ENCODE data around the gene ACADVL. TPM values are rescaled to one million over a fixed set of nuclear protein-coding genes. Genes with fewer than 3 reads are reported as not detected.
A peak's percentile ranks its signal among the peaks of the same experiment; 100 is the strongest.
"Not testable (repeated sequence)": the region's sequence is repeated elsewhere in the genome, so short reads cannot be mapped to it uniquely, and the experiment has no call there.

The ACADVL gene
- 100 to 1,000 TPM; 402 to 903 (median 548) TPM for total RNA-seq
- 100 to 1,000 TPM; 320 to 963 (median 710) TPM for polyA plus RNA-seq
- long read RNA-seq, donor 1, transcript ACADVL-203 (20 exons, 2,323 nt) = major isoform, 14 of 35 reads
- long read RNA-seq, donor 1, partial matches to known transcripts = 10 of 35 reads
- long read RNA-seq, donor 1, other reads (novel, unspliced or antisense) = 0 of 35 reads
- long read RNA-seq, donor 2, transcript ACADVL-203 (20 exons, 2,323 nt) = major isoform, 22 of 48 reads
- long read RNA-seq, donor 2, partial matches to known transcripts = 10 of 48 reads
- long read RNA-seq, donor 2, other reads (novel, unspliced or antisense) = 0 of 48 reads

DNA sequence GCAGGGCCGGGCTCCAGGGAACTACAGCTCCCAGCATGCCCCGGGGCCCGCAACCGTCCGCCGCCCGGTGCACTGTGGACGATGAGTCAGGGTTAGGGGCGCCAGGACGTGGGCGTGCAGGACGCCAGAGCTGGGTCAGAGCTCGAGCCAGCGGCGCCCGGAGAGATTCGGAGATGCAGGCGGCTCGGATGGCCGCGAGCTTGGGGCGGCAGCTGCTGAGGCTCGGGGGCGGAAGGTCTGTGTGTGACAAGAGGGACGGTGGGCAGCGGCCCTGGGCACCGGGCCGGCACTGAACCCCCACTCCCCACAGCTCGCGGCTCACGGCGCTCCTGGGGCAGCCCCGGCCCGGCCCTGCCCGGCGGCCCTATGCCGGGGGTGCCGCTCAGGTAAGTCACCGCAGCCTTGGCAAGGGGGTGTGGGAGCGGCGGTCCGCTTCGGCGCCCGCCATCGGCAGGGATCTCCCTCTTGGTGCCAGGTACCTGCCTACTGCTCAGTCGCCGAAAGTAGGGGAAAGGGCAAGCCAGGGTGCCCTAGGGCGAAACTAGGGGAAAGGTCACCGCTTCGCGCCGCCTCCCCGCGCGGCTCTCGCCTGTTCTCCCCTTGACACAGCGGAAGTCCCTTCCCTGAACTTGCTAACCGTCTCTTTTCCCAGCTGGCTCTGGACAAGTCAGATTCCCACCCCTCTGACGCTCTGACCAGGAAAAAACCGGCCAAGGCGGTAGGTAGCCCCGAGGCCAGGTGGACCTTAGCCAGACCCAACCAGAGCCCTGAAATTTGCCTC, at the start of gene ACADVL, which contains the start of gene DLG4:
Gene ACADVL, plus strand, starts transcription at position 127 of the 781 bp plus-strand sequence. Its CDS starts 47 bp downstream, at position 174.
Gene DLG4, minus strand, starts transcription at position 25 of the 781 bp plus-strand sequence.
- peak; percentile 96 for DNase-seq
- peaks cover 32 to 83% (median 64%) of the 10 kb centered on the region in 6 donors for H3K4me1 ChIP-seq
- peaks cover 0 to 42% (median 30%) of the 10 kb centered on the region in 6 donors for H3K36me3 ChIP-seq
- peak within 1 kb of the TSS; percentile 83 to 99 (median 92) for H3K4me3 ChIP-seq
- intact Hi-C loops (cut with DNase I; ENCODE audit: low total_unique reads) = no loop called here
- 0 to 2% (median 1%) methylated on average over 19 to 63 of the region's 63 CpGs for WGBS, 5 donors
- TF ChIP-seq POLR2A (IDR thresholded peaks at IDR 0.05) = peak in 2 of 3 donors; percentile 51 to 68
- peak; percentile 92 to 96 (median 93) for TF ChIP-seq POLR2AphosphoS5 (IDR thresholded peaks at IDR 0.05)
- TF ChIP-seq, protein P1, sequence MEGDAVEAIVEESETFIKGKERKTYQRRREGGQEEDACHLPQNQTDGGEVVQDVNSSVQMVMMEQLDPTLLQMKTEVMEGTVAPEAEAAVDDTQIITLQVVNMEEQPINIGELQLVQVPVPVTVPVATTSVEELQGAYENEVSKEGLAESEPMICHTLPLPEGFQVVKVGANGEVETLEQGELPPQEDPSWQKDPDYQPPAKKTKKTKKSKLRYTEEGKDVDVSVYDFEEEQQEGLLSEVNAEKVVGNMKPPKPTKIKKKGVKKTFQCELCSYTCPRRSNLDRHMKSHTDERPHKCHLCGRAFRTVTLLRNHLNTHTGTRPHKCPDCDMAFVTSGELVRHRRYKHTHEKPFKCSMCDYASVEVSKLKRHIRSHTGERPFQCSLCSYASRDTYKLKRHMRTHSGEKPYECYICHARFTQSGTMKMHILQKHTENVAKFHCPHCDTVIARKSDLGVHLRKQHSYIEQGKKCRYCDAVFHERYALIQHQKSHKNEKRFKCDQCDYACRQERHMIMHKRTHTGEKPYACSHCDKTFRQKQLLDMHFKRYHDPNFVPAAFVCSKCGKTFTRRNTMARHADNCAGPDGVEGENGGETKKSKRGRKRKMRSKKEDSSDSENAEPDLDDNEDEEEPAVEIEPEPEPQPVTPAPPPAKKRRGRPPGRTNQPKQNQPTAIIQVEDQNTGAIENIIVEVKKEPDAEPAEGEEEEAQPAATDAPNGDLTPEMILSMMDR (IDR thresholded peaks at IDR 0.05 in 8 of 11, conservative IDR thresholded peaks at IDR 0.05 in 3 of 11) = no peak
- H3K27ac ChIP-seq = peak within 1 kb of the TSS; percentile 91 to 99 (median 94)
- no peaks in the 10 kb centered on the region for H3K27me3 ChIP-seq (replicated peaks in 1 of 7)
- H3K9me3 ChIP-seq = no peaks in the 10 kb centered on the region

DNA sequence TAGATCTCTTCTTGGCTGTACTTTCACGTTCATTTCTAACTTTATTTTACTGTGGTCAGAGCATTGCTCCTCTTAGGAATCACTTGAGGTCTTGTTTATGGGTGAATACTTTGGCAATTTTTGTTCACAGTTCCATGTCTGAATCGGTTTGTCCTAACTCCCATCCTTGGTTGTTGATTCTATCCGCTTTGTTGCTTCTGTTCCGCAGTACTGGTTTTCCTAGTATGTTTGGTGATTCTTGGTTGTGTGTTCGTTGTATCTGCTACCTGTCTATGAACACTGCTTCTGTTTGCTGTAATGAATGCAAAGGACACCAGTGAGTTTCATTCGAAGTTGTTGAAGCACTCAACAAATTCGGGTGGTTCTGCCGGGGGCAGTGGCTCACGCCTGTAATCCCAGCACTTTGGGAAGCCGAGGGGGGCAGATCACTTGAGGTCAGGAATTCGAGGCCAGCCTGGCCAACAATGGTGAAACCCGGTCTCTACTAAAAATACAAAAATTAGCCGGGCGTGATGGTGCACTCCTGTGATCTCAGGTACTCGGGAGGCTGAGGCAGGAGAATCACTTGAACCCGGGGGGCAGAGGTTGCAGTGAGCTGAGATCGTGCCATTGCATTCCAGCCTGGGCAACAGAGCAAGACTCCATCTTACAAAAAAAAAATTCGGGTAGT, 47.1 kb upstream of the ACADVL start:
- intact Hi-C loops (cut with DNase I; ENCODE audit: low total_unique reads); H3K4me3 ChIP-seq: not testable (repeated sequence)
- WGBS, 5 donors = 90 to 94% (median 92%) methylated on average over 18 of the region's 18 CpGs

DNA sequence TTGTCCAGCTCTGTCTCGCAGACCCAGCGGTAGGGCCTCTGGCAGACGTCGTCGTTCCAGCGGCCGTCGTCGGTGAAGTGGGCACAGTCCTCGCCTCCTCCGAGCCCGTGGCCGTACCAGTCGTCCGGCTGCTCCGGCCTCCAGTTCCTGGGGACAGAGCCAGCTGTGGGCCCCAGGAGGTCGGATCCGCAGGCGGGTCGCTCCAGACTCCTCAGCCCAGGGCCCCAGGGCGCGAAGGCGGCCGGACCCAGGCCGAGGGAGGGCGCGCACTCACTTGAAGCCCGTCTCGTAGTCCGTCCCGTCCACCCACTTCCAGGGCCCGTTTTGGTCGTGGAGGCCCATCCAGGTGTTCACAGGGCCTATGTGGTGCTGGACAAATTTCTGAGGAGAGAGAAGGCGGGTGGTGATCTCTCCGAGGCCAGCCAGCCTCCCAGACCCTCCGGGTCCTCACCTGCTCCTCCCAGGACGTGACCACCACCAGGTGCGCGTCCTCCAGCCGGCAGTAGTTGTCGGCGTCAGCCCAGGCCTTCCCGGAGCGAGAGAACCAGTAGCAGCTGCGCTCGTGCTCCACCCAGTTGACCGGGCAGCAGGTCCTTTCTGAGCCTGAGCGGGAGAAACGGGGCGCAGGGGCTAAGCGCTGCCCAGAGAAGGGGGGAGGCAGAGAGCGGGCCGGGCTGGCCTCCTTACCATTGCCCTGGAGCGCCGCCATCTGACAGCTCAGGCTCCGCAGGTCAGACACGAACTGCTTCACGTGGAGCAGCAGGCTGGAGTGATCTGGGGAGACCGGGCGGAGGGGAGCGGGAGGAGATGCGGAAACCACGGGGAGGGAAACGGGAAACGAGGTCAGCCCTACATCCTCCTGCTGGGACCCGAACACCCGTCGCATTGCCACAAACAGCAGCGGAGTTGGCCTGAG, 45.8 kb upstream of the ACADVL start:
- peak; percentile 85 for DNase-seq
- Histone ChIP-seq H3K36me3 (no peaks in the 10 kb centered on the region), H3K4me1 (peaks cover 8 to 38% (median 22%) of the 10 kb centered on the region in 6 donors), H3K27me3 (replicated peaks in 1 of 7) (peaks cover 0 to 60% (median 21%) of the 10 kb centered on the region in 7 donors), H3K4me3 (peak overlapping the region in 4 of 8 donors; percentile 5 to 50 (median 11)), H3K27ac (peak overlapping the region in 2 of 8 donors; percentile 43 to 70), H3K9me3 (peaks cover 0 to 23% (median 18%) of the 10 kb centered on the region in 8 donors)
- TF ChIP-seq, protein P1 (IDR thresholded peaks at IDR 0.05 in 8 of 11, conservative IDR thresholded peaks at IDR 0.05 in 3 of 11) = peak in 2 of 11 experiments; percentile 27 to 33
- TF ChIP-seq POLR2AphosphoS5 (IDR thresholded peaks at IDR 0.05) (peak; percentile 18 to 70 (median 44)), POLR2A (IDR thresholded peaks at IDR 0.05) (no peak)
- intact Hi-C loops (cut with DNase I; ENCODE audit: low total_unique reads) = no loop called here
- WGBS, 5 donors = 47 to 66% (median 49%) methylated on average over 47 to 69 of the region's 69 CpGs

More for the DNA sequence above, 47.1 kb upstream of the ACADVL start:
- peak; percentile 8 for DNase-seq
- H3K36me3 ChIP-seq, H3K27ac ChIP-seq: not testable (repeated sequence)
- peaks cover 5 to 32% (median 16%) of the 10 kb centered on the region in 6 donors for H3K4me1 ChIP-seq
- peaks cover 0 to 30% (median 24%) of the 10 kb centered on the region in 8 donors for H3K9me3 ChIP-seq
- H3K27me3 ChIP-seq (replicated peaks in 1 of 7) = peaks cover 0 to 47% (median 9%) of the 10 kb centered on the region in 7 donors
